Measurements from ENCODE around the gene CCDC191. TPM values are rescaled to one million over a fixed set of nuclear protein-coding genes. Genes with fewer than 3 reads are reported as not detected.
A peak's percentile ranks its signal among the peaks of the same experiment; 100 is the strongest.

The CCDC191 gene
- total RNA-seq (2011; cell fraction: chromatin; rRNA removed; ENCODE audit: low replicate concordance): 0.30 and 1.2 TPM in 2 replicates
- 0.50 TPM in 1 of 2 replicates, not detected in the other for total RNA-seq (2011; cell fraction: nucleolus; rRNA removed)
- 0.37 and 1.1 TPM in 2 replicates for total RNA-seq (2011; cell fraction: nucleoplasm; rRNA removed)
- 0.18 and 0.29 TPM in 2 replicates for total RNA-seq (2014; rRNA removed)
- 0.47 and 0.83 TPM in 2 replicates for total RNA-seq (2014; rRNA removed; fragmentation: Illumina TruSeq; extraction: Trizol)
- total RNA-seq (2015; rRNA removed; fragmentation: Illumina TruSeq; extraction: Trizol): 0.22 and 0.38 TPM in 2 replicates
- 0.09 and 0.11 TPM in 2 replicates for total RNA-seq (2021)
- 0.39 and 0.42 TPM in 2 replicates for polyA plus RNA-seq (2011; rRNA removed)
- polyA plus RNA-seq (2011; cell fraction: cytosol; rRNA removed): 0.12 TPM in 1 of 2 replicates, not detected in the other
- 1.2 and 1.3 TPM in 2 replicates for polyA plus RNA-seq (2011; cell fraction: nucleus; rRNA removed)
- 0.16 and 0.65 TPM in 2 replicates for polyA plus RNA-seq (2012)
- polyA plus RNA-seq (2014; fragmentation: Illumina TruSeq; extraction: Trizol): 0.28 and 0.52 TPM in 2 replicates
- under 1 TPM; 0.10 to 0.55 TPM for polyA plus RNA-seq (2014; fragmentation: Nextera tagmentation; extraction: Ambion mirVana)
- polyA plus RNA-seq (2014; rRNA removed): 0.03 and 0.17 TPM in 2 replicates
- 0.33 and 0.42 TPM in 2 replicates for polyA minus RNA-seq (2011; rRNA and poly(A)+ RNA removed)
- polyA minus RNA-seq (2011; cell fraction: cytosol; rRNA and poly(A)+ RNA removed): not detected in 2 replicates
- 0.40 and 0.78 TPM in 2 replicates for polyA minus RNA-seq (2011; cell fraction: nucleus; rRNA and poly(A)+ RNA removed)
- Bru-seq, nascent RNA: percentile 34 among the genes with signal in this experiment
- BruChase-seq, experiment 1, labeled RNA remaining after a 2-hour chase: percentile 31 among the genes with signal in this experiment
- BruChase-seq, experiment 2, labeled RNA remaining after a 6-hour chase: percentile 30 among the genes with signal in this experiment
- long read RNA-seq, experiment 1, partial matches to known transcripts: 1 of 2 reads
- long read RNA-seq, experiment 1, other reads (novel, unspliced or antisense): 1 of 2 reads
- long read RNA-seq, experiment 2: 0 reads
- long read RNA-seq, experiment 3: 0 reads

GRCh38 chr3:114056130-114057010 lies at the start of gene CCDC191, which contains the start of gene QTRT2:
CCDC191 (minus strand) TSS chr3:114056526; CDS start chr3:114056466, 60 bp downstream.
QTRT2 (plus strand) TSS chr3:114056737; CDS start chr3:114065258, 8,521 bp downstream.
- in situ Hi-C loops (cut with MboI): no loop called here
- peak within 1 kb of the TSS; percentile 43; the same call in 2 of the 3 replicates for H3K27ac ChIP-seq (ENCODE audit: extremely low read depth, low read depth, low read length)
- FAIRE-seq (peak; percentile 99), ATAC-seq (peak; percentile 100), DNase-seq (ENCODE audit: extremely low read depth in 1 of 4, low spot score in 3 of 4) (peak; percentile 89 to 97 (median 91))
- H3K79me2 ChIP-seq (ENCODE audit: control insufficient read depth, insufficient read depth, low read length): peaks cover 34% of the 10 kb centered on the region
- peak within 1 kb of the TSS; percentile 56 for H3K4me3 ChIP-seq
- no peaks in the 10 kb centered on the region for H3K27me3 ChIP-seq (ENCODE audit: control insufficient read depth in 2 of 2, insufficient read depth in 2 of 2, low read length in 2 of 2)
- no TSS peak for BruUV-seq (replicated peaks)
- H3K9me3 ChIP-seq (replicated peaks; ENCODE audit: control insufficient read depth, insufficient read depth, low read depth, low read length): no peaks in the 10 kb centered on the region
- H3K9ac ChIP-seq (ENCODE audit: insufficient read depth in 1 of 2, low read depth in 2 of 2, low read length in 2 of 2): peak within 1 kb of the TSS; percentile 58 to 91
- no peaks in the 10 kb centered on the region; a peak in 2 of 5 replicates for H3K4me1 ChIP-seq (replicated peaks in 1 of 2; ENCODE audit: control insufficient read depth in 2 of 2, insufficient read depth in 2 of 2, low read length in 2 of 2)
- H2AFZ ChIP-seq (ENCODE audit: low read depth, low read length): peak within 1 kb of the TSS; percentile 99
- peak within 1 kb of the TSS; percentile 98 for H3K4me2 ChIP-seq (ENCODE audit: insufficient read depth, low read length)
- no peaks in the 10 kb centered on the region for H3K9me1 ChIP-seq (ENCODE audit: control insufficient read depth, insufficient read depth, low read length)
- ChIA-PET CTCF (ENCODE audit: low intra/inter-chr PET ratio) (no interaction called here), POLR2A (interaction anchor here (0.6 kb wide), 1 partner anchor 17 kb away, joined by 5 read pairs; no protein-coding TSS in a partner anchor)
- no peaks in the 10 kb centered on the region for H4K20me1 ChIP-seq (replicated peaks; ENCODE audit: control insufficient read depth, insufficient read depth, low read length)
- peaks cover 3% of the 10 kb centered on the region; the same call in 1 of the 3 replicates for H3K36me3 ChIP-seq (ENCODE audit: control insufficient read depth, insufficient read depth, low read length)
- intact Hi-C loops (cut with micrococcal nuclease): no loop called here
- WGBS (ENCODE audit: insufficient coverage, low coverage, missing lambda C conversion rate): under 1% methylated on average over 42 of the region's 49 CpGs
- TF ChIP-seq MBD1 (CRISPR knock-in tag; IDR thresholded peaks at IDR 0.05): no peak
- TF ChIP-seq ZBTB11 (CRISPR knock-in tag; IDR thresholded peaks at IDR 0.05): peak in 1 of 3 experiments; percentile 51; a peak in 1 of 6 replicates
- TF ChIP-seq HMBOX1 (IDR thresholded peaks at IDR 0.05): no peak
- TF ChIP-seq JUN (IDR thresholded peaks at IDR 0.05; ENCODE audit: borderline replicate concordance, low read depth, low read length): peak; percentile 35; the same call in 1 of the 2 replicates
- no peak for TF ChIP-seq JUN (CRISPR knock-in tag; IDR thresholded peaks at IDR 0.05; ENCODE audit: borderline replicate concordance)
- TF ChIP-seq YY1 (IDR thresholded peaks at IDR 0.05; ENCODE audit: borderline replicate concordance in 1 of 3, control insufficient read depth in 1 of 3, extremely low read depth in 1 of 3, insufficient read depth in 3 of 3, insufficient read length in 1 of 3, insufficient replicate concordance in 2 of 3, low read depth in 1 of 3, low read length in 2 of 3): peak in 2 of 3 experiments; percentile 18 to 49
- TF ChIP-seq C11orf30 (IDR thresholded peaks at IDR 0.05; ENCODE audit: low read depth): peak; percentile 90

All from K562 (cell line).